Brain microvascular endothelial cell (primary cell): Measurements from ENCODE around the gene C2CD2.
A peak's percentile ranks its signal among the peaks of the same experiment; 100 is the strongest.

Experiments
- DNase-seq: peaks from one replicate; pipeline ENCODE4 v3.0.0-alpha.2; 2020
- H3K27ac ChIP-seq: fragments of 250-450 bp; sonication (Bioruptor Pico); 2 replicates; pipeline ENCODE4 v1.5.1; 2020; ENCODE audit warnings: mild to moderate bottlenecking, moderate library complexity
- H3K27me3 ChIP-seq: fragments of 250-450 bp; sonication (Bioruptor Pico); replicated peaks from 2 replicates; pipeline ENCODE4 v1.5.1; 2020; ENCODE audit warnings: mild to moderate bottlenecking
- H3K36me3 ChIP-seq: fragments of 250-450 bp; sonication (Bioruptor Pico); replicated peaks from 2 replicates; pipeline ENCODE4 v1.5.1; 2020; ENCODE audit warnings: mild to moderate bottlenecking
- H3K4me3 ChIP-seq: 2 replicates; pipeline ENCODE4 v1.5.1; 2011; ENCODE audit warnings: low read depth, mild to moderate bottlenecking, control low read depth, low read length, moderate library complexity
- in situ Hi-C: cut with HindIII; loops from 2 replicates; pipeline ENCODE4 v1.10.0; 2017; ENCODE audit warnings: low sequenced_read_pairs, low pct_ligation_motif_present
- TF ChIP-seq, protein P1 (sequence below): IDR thresholded peaks from 2 replicates; pipeline ENCODE4 v1.5.1; 2011; ENCODE audit warnings: low read depth, mild to moderate bottlenecking, moderate library complexity, low read length, control low read depth, inconsistent platforms; ENCODE audit errors: missing control alignments

C2CD2 gene

DNA sequence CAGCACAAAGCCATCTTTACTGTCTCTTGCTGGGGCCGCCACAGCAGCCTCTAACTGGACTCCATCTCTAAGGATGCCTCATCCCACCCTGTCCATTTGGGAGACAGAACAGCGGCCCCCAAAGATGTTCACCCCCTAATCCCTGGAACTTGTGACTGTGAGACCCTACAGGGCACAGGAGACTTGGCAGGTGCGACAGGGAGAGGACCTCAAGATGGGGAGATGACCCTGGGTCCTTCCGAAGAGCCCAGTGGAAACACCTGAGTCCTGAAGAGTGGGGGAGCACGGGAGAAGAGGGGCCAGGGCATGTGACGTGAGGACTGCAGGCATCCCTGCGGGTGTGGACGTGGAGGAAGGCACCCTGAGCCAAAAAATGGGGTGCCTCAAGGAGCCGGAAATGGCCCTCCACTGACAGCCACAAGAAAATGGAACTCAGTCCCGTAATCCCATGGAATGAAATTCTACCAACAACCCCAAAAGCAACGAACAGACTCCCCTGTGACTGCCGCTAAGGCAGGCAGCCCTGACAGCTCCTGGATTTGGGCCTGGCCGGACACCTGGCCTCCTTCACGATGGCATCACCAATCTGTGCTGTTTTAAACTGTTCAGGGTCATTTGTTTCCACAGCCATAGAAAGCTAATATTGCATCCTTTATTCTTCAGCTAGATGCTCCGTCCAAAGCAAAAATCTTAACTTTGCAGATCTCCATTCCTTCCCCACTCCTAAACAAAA, 34.0 kb downstream of the C2CD2 start:
- no peaks in the 10 kb centered on the region for H3K27me3 ChIP-seq
- TF ChIP-seq, protein P1, sequence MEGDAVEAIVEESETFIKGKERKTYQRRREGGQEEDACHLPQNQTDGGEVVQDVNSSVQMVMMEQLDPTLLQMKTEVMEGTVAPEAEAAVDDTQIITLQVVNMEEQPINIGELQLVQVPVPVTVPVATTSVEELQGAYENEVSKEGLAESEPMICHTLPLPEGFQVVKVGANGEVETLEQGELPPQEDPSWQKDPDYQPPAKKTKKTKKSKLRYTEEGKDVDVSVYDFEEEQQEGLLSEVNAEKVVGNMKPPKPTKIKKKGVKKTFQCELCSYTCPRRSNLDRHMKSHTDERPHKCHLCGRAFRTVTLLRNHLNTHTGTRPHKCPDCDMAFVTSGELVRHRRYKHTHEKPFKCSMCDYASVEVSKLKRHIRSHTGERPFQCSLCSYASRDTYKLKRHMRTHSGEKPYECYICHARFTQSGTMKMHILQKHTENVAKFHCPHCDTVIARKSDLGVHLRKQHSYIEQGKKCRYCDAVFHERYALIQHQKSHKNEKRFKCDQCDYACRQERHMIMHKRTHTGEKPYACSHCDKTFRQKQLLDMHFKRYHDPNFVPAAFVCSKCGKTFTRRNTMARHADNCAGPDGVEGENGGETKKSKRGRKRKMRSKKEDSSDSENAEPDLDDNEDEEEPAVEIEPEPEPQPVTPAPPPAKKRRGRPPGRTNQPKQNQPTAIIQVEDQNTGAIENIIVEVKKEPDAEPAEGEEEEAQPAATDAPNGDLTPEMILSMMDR = no peak
- in situ Hi-C loops = no loop called here
- no peak overlapping the region for H3K4me3 ChIP-seq
- no peak for DNase-seq
- H3K27ac ChIP-seq = no peak overlapping the region
- H3K36me3 ChIP-seq = peaks cover 14% of the 10 kb centered on the region

GRCh38 chr21:41918561-41919358, 35.1 kb downstream of the C2CD2 start:
- TF ChIP-seq, protein P1 = no peak
- peaks cover 15% of the 10 kb centered on the region for H3K36me3 ChIP-seq
- DNase-seq = no peak
- no peak overlapping the region for H3K27ac ChIP-seq
- in situ Hi-C loops = no loop called here
- no peak overlapping the region for H3K4me3 ChIP-seq
- no peaks in the 10 kb centered on the region for H3K27me3 ChIP-seq

GRCh38 chr21:41917531-41917930, 36.3 kb downstream of the C2CD2 start:
- no peak overlapping the region for H3K27ac ChIP-seq
- in situ Hi-C loops = no loop called here

GRCh38 chr21:41916888-41917433, 36.9 kb downstream of the C2CD2 start:
- no peak for DNase-seq
- peaks cover 26% of the 10 kb centered on the region for H3K36me3 ChIP-seq
- no peak overlapping the region for H3K27ac ChIP-seq
- TF ChIP-seq, protein P1 = peak; percentile 10
- in situ Hi-C loops = no loop called here
- H3K27me3 ChIP-seq = no peaks in the 10 kb centered on the region
- H3K4me3 ChIP-seq = no peak overlapping the region

More at GRCh38 chr21:41917531-41917930, 36.3 kb downstream of the C2CD2 start:
- Histone ChIP-seq H3K4me3 (no peak overlapping the region), H3K27me3 (no peaks in the 10 kb centered on the region), H3K36me3 (peaks cover 24% of the 10 kb centered on the region)
- TF ChIP-seq, protein P1 = no peak
- no peak for DNase-seq

DNA sequence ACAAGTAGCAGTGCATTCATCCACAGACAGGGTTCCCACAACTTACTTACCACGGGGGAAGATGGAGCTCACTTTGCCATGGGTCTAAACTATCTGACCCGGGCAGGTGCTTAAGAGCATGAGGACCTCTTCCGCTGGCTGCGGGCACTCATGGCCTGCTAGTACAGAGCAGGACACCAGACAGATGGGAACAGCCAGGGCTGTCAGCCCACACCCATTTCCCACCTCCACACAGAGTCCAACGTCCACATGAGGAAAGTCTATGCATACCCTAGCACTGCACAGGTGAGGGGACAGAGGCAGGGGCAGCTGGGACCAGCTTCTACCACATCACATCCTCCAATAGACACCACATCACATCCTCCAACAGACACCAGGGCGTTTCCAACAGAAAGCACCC, 38.9 kb downstream of the C2CD2 start:
- in situ Hi-C loops = no loop called here
- H3K4me3 ChIP-seq = no peak overlapping the region
- H3K27me3 ChIP-seq = no peaks in the 10 kb centered on the region
- H3K36me3 ChIP-seq = peaks cover 28% of the 10 kb centered on the region
- TF ChIP-seq, protein P1 = no peak
- H3K27ac ChIP-seq = no peak overlapping the region
- no peak for DNase-seq
